Uterus (tissue), 4 donors: ENCODE measurements around the gene SLC44A1. TPM values are rescaled to one million over a fixed set of nuclear protein-coding genes. Genes with fewer than 3 reads are reported as not detected.

Experiments
- DNase-seq, 2 donors: peaks; one replicate each; pipeline ENCODE4 v3.0.0-alpha.2; 2019 to 2020
- H3K27ac ChIP-seq, 2 donors: fragments of 200-600 bp; sonication (generic); 1 replicate in 1 of 2; 2 replicates in 1 of 2; pipeline ENCODE4 v1.5.1; 2016 to 2018
- H3K27me3 ChIP-seq, 2 donors: fragments of 200-600 bp; sonication (generic); one replicate each; pipeline ENCODE4 v1.5.1; 2018 to 2019; ENCODE audit warnings: control low read depth in 1 of 2
- H3K36me3 ChIP-seq, 2 donors: fragments of 200-600 bp; sonication (generic); one replicate each; pipeline ENCODE4 v1.5.1; 2019; ENCODE audit warnings: control low read depth in 1 of 2
- H3K4me1 ChIP-seq, 2 donors: fragments of 200-600 bp; sonication (generic); one replicate each; pipeline ENCODE4 v1.5.1; 2018 to 2019; ENCODE audit warnings: control low read depth in 1 of 2
- H3K4me3 ChIP-seq, 2 donors: fragments of 200-600 bp; sonication (generic); 1 replicate in 1 of 2; 2 replicates in 1 of 2; pipeline ENCODE4 v1.5.1; 2018 to 2019; ENCODE audit warnings: mild to moderate bottlenecking in 1 of 2
- H3K9me3 ChIP-seq, 2 donors: fragments of 200-600 bp; sonication (generic); one replicate each; pipeline ENCODE4 v1.5.1; 2019; ENCODE audit warnings: control low read depth in 1 of 2
- CTCF ChIP-seq, 4 experiments: fragments of 200-600 bp in 2 of 4; fragments of 450-650 bp in 2 of 4; sonication (generic) in 2 of 4; IDR thresholded peaks; one replicate each; pipeline ENCODE4 v1.5.1; 2016 to 2019; ENCODE audit warnings: antibody characterized with exemption in 4 of 4, mild to moderate bottlenecking in 2 of 4, moderate library complexity in 1 of 4
- POLR2A ChIP-seq, 2 donors: fragments of 450-650 bp; IDR thresholded peaks; one replicate each; pipeline ENCODE4 v1.6.1; 2016; ENCODE audit warnings: antibody characterized with exemption in 2 of 2, mild to moderate bottlenecking in 1 of 2, moderate library complexity in 1 of 2
- intact Hi-C: fragments of 100-400 bp; cut with DNase I; formaldehyde crosslinking; loops from one replicate; pipeline ENCODE4 v1.15.1; 2023; ENCODE audit warnings: low total_unique reads
- total RNA-seq, 4 donors: library from RNA; depleted of rRNA in 3 of 4; stranded (reverse); fragments of >200 nt in 3 of 4; gene quantifications; one replicate each; pipeline versions ENCODE4 v1.1.0 to v1.2.4, GENCODE V29; 2014 to 2023
- donor health status: DM: yes; HTN: yes; CAD: no.

Gene SLC44A1
- total RNA-seq, 4 donors from 2014 or later = 58.2 to 75.0 (median 63.0) TPM

- TF ChIP-seq CTCF (IDR thresholded peaks at IDR 0.05) (no peak), POLR2A (IDR thresholded peaks at IDR 0.05) (no peak)
- DNase-seq = no peak
- no peak overlapping the region for H3K4me3 ChIP-seq
- H3K9me3 ChIP-seq = no peaks in the 10 kb centered on the region
- no peak overlapping the region for H3K27ac ChIP-seq
- H3K4me1 ChIP-seq = peaks cover 0 to 6% of the 10 kb centered on the region in 2 donors
- H3K36me3 ChIP-seq = no peaks in the 10 kb centered on the region
- no peaks in the 10 kb centered on the region for H3K27me3 ChIP-seq
- intact Hi-C loops = no loop called here
These were observed 46.0 kb downstream of the SLC44A1 start for GRCh38 chr9:105290418-105290817.

- no peak overlapping the region for H3K4me3 ChIP-seq
- H3K36me3 ChIP-seq = no peaks in the 10 kb centered on the region
- no peak for DNase-seq
- no peaks in the 10 kb centered on the region for H3K27me3 ChIP-seq
- no peak for TF ChIP-seq CTCF (IDR thresholded peaks at IDR 0.05)
- intact Hi-C loops = no loop called here
- no peaks in the 10 kb centered on the region for H3K9me3 ChIP-seq
- peaks cover 0 to 6% of the 10 kb centered on the region in 2 donors for H3K4me1 ChIP-seq
- no peak overlapping the region for H3K27ac ChIP-seq
These were observed 46.5 kb downstream of the SLC44A1 start for GRCh38 chr9:105290954-105291353.

GRCh38 chr9:105291422-105291859, 47.0 kb downstream of the SLC44A1 start:
- TF ChIP-seq CTCF (IDR thresholded peaks at IDR 0.05) = no peak
- no peak for TF ChIP-seq POLR2A (IDR thresholded peaks at IDR 0.05)
- no peaks in the 10 kb centered on the region for H3K9me3 ChIP-seq

GRCh38 chr9:105291938-105292337, 47.5 kb downstream of the SLC44A1 start:
- Histone ChIP-seq H3K27me3 (no peaks in the 10 kb centered on the region), H3K9me3 (no peaks in the 10 kb centered on the region), H3K27ac (peak overlapping the region in 1 of 2 donors; percentile 17), H3K36me3 (no peaks in the 10 kb centered on the region), H3K4me3 (no peak overlapping the region), H3K4me1 (peaks cover 0 to 6% of the 10 kb centered on the region in 2 donors)
- intact Hi-C loops = no loop called here
- no peak for DNase-seq
- TF ChIP-seq POLR2A (IDR thresholded peaks at IDR 0.05) (no peak), CTCF (IDR thresholded peaks at IDR 0.05) (no peak)

More at GRCh38 chr9:105291422-105291859, 47.0 kb downstream of the SLC44A1 start:
- DNase-seq = no peak
- intact Hi-C loops = no loop called here
- Histone ChIP-seq H3K4me1 (peaks cover 0 to 6% of the 10 kb centered on the region in 2 donors), H3K27me3 (no peaks in the 10 kb centered on the region), H3K36me3 (no peaks in the 10 kb centered on the region), H3K27ac (no peak overlapping the region), H3K4me3 (no peak overlapping the region)

GRCh38 chr9:105293408-105293807, 49.0 kb downstream of the SLC44A1 start:
- H3K9me3 ChIP-seq = no peaks in the 10 kb centered on the region
- H3K27me3 ChIP-seq = no peaks in the 10 kb centered on the region
- TF ChIP-seq POLR2A (IDR thresholded peaks at IDR 0.05) (no peak), CTCF (IDR thresholded peaks at IDR 0.05) (no peak)
- peaks cover 3 to 6% of the 10 kb centered on the region in 2 donors for H3K4me1 ChIP-seq
- no peak overlapping the region for H3K4me3 ChIP-seq
- no peaks in the 10 kb centered on the region for H3K36me3 ChIP-seq
- no peak for DNase-seq
- H3K27ac ChIP-seq = no peak overlapping the region
- intact Hi-C loops = no loop called here
